Esophagus muscularis mucosa (tissue), 4 donors: ENCODE data around the gene ALG11. TPM values are rescaled to one million over a fixed set of nuclear protein-coding genes. Genes with fewer than 3 reads are reported as not detected.

Source experiments
- DNase-seq: peaks from one replicate; pipeline ENCODE4 v3.0.0-alpha.2; 2017; ENCODE audit errors: extremely low spot score
- H3K27ac ChIP-seq, 4 donors: fragments of 200-600 bp; sonication (generic); replicated peaks in 1 of 4; 1 replicate in 3 of 4; 2 replicates in 1 of 4; pipeline ENCODE4 v1.5.1; 2016 to 2019; ENCODE audit warnings: mild to moderate bottlenecking in 1 of 4
- H3K27me3 ChIP-seq, 4 donors: fragments of 200-600 bp; sonication (generic); one replicate each; pipeline versions ENCODE4 v1.5.1 to v1.6.0; 2016 to 2019
- H3K36me3 ChIP-seq, 4 donors: fragments of 200-600 bp; sonication (generic); one replicate each; pipeline ENCODE4 v1.5.1; 2016 to 2019
- H3K4me1 ChIP-seq, 4 donors: fragments of 200-600 bp; sonication (generic); one replicate each; pipeline ENCODE4 v1.5.1; 2016 to 2019
- H3K4me3 ChIP-seq, 4 donors: fragments of 200-600 bp; sonication (generic); 1 replicate in 2 of 4; 2 replicates in 2 of 4; pipeline ENCODE4 v1.5.1; 2016 to 2019; ENCODE audit warnings: mild to moderate bottlenecking in 4 of 4, moderate library complexity in 1 of 4
- H3K9me3 ChIP-seq, 4 donors: fragments of 200-600 bp; sonication (generic); 1 replicate in 3 of 4; 2 replicates in 1 of 4; pipeline ENCODE4 v1.5.1; 2016 to 2019
- CTCF ChIP-seq, 3 experiments: fragments of 200-600 bp in 2 of 3; fragments of 450-650 bp in 1 of 3; sonication (generic) in 2 of 3; IDR thresholded peaks; one replicate each; pipeline ENCODE4 v1.5.1; 2017 to 2019; ENCODE audit warnings: antibody characterized with exemption in 3 of 3, mild to moderate bottlenecking in 2 of 3, moderate library complexity in 1 of 3
- EP300 ChIP-seq: sonication (generic); formaldehyde crosslinking; IDR thresholded peaks from one replicate; pipeline ENCODE4 v1.6.1; 2017; ENCODE audit warnings: antibody characterized with exemption
- POLR2A ChIP-seq: fragments of 450-650 bp; IDR thresholded peaks from one replicate; pipeline ENCODE4 v1.6.1; 2017; ENCODE audit warnings: antibody characterized with exemption, moderate library complexity, mild to moderate bottlenecking, low read depth
- POLR2AphosphoS5 ChIP-seq, 2 donors: sonication (generic); formaldehyde crosslinking; IDR thresholded peaks; one replicate each; pipeline ENCODE4 v1.6.1; 2017; ENCODE audit warnings: antibody characterized with exemption in 2 of 2
- WGBS: methylation state at CpG from one replicate; pipeline ENCODE4 v1.1.5; 2018; 5-methylcytosine and 5-hydroxymethylcytosine counted together
- intact Hi-C: fragments of 100-400 bp; cut with DNase I; formaldehyde crosslinking; loops from one replicate; pipeline ENCODE4 v1.15.1; 2023
- total RNA-seq, 4 donors: library from RNA; depleted of rRNA; stranded (reverse); fragments of >200 nt; gene quantifications; one replicate each; pipeline versions ENCODE4 v1.1.0 to v1.2.1, GENCODE V29; 2016

Gene ALG11
- total RNA-seq, 4 donors from 2014 or later, result 12.4 to 21.7 (median 16.3) TPM

- H3K27ac ChIP-seq, result peak within 1 kb of the TSS; percentile 73 to 82 (median 80)
- peaks cover 15 to 45% (median 27%) of the 10 kb centered on the region in 4 donors for H3K4me1 ChIP-seq
- TF ChIP-seq POLR2AphosphoS5 (IDR thresholded peaks at IDR 0.05) (no peak), POLR2A (no peak), EP300 (no peak), CTCF (IDR thresholded peaks at IDR 0.05) (peak in 1 of 3 experiments; percentile 10)
- no peaks in the 10 kb centered on the region for H3K9me3 ChIP-seq
- WGBS, result 8% methylated on average over 19 of the region's 46 CpGs
- no peak for DNase-seq
- peaks cover 0 to 2% (median under 1%) of the 10 kb centered on the region in 4 donors for H3K36me3 ChIP-seq
- H3K27me3 ChIP-seq, result no peaks in the 10 kb centered on the region
- intact Hi-C loops, result no loop called here
- peak within 1 kb of the TSS; percentile 90 to 98 (median 93) for H3K4me3 ChIP-seq
Measured at GRCh38 chr13:52010890-52011631, 1.1 kb upstream of the ALG11 start, which contains the start of gene ATP7B. ATP7B (minus strand) TSS chr13:52011450; CDS start chr13:52011337, 113 bp downstream.

GRCh38 chr13:52012512-52012836 is 276 bp downstream of the ALG11 start:
- TF ChIP-seq POLR2A, result peak; percentile 16
- TF ChIP-seq CTCF (IDR thresholded peaks at IDR 0.05), result no peak
- Histone ChIP-seq H3K27me3 (no peaks in the 10 kb centered on the region), H3K4me1 (peaks cover 15 to 45% (median 27%) of the 10 kb centered on the region in 4 donors), H3K36me3 (peaks cover 0 to 8% (median 6%) of the 10 kb centered on the region in 4 donors), H3K9me3 (no peaks in the 10 kb centered on the region), H3K4me3 (peak overlapping the region; percentile 90 to 98 (median 93)), H3K27ac (peak overlapping the region; percentile 68 to 82 (median 76))
- 1% methylated on average over 8 of the region's 8 CpGs for WGBS
- DNase-seq, result no peak
- intact Hi-C loops, result no loop called here

GRCh38 chr13:52016296-52016695 is 4.1 kb downstream of the ALG11 start:
- 96% methylated on average over 3 of the region's 3 CpGs for WGBS
- Histone ChIP-seq H3K27me3 (no peaks in the 10 kb centered on the region), H3K4me3 (no peak overlapping the region), H3K27ac (no peak overlapping the region), H3K36me3 (peaks cover 17 to 43% (median 29%) of the 10 kb centered on the region in 4 donors), H3K4me1 (peaks cover 9 to 25% (median 14%) of the 10 kb centered on the region in 4 donors), H3K9me3 (no peaks in the 10 kb centered on the region)
- intact Hi-C loops, result no loop called here
- DNase-seq, result no peak
- TF ChIP-seq POLR2AphosphoS5 (IDR thresholded peaks at IDR 0.05), result no peak
- no peak for TF ChIP-seq POLR2A
- no peak for TF ChIP-seq CTCF (IDR thresholded peaks at IDR 0.05)
- TF ChIP-seq EP300, result no peak

- DNase-seq, result no peak
- Histone ChIP-seq H3K27ac (no peak overlapping the region), H3K4me1 (no peaks in the 10 kb centered on the region), H3K9me3 (no peaks in the 10 kb centered on the region), H3K4me3 (no peak overlapping the region), H3K27me3 (no peaks in the 10 kb centered on the region), H3K36me3 (peaks cover 17 to 77% (median 55%) of the 10 kb centered on the region in 4 donors)
- intact Hi-C loops, result no loop called here
- WGBS, result 94% methylated on average over 3 of the region's 3 CpGs
- TF ChIP-seq POLR2A (no peak), CTCF (IDR thresholded peaks at IDR 0.05) (no peak), EP300 (no peak), POLR2AphosphoS5 (IDR thresholded peaks at IDR 0.05) (no peak)
Measured at GRCh38 chr13:52020191-52020590, 8.0 kb downstream of the ALG11 start.
